ENCODE results near the gene NEU2. TPM values are rescaled to one million over a fixed set of nuclear protein-coding genes. Genes with fewer than 3 reads are reported as not detected.
"Not testable (repeated sequence)": the region's sequence is repeated elsewhere in the genome, so short reads cannot be mapped to it uniquely, and the experiment has no call there.

The NEU2 gene
- polyA plus RNA-seq, 1 donor = not detected

DNA sequence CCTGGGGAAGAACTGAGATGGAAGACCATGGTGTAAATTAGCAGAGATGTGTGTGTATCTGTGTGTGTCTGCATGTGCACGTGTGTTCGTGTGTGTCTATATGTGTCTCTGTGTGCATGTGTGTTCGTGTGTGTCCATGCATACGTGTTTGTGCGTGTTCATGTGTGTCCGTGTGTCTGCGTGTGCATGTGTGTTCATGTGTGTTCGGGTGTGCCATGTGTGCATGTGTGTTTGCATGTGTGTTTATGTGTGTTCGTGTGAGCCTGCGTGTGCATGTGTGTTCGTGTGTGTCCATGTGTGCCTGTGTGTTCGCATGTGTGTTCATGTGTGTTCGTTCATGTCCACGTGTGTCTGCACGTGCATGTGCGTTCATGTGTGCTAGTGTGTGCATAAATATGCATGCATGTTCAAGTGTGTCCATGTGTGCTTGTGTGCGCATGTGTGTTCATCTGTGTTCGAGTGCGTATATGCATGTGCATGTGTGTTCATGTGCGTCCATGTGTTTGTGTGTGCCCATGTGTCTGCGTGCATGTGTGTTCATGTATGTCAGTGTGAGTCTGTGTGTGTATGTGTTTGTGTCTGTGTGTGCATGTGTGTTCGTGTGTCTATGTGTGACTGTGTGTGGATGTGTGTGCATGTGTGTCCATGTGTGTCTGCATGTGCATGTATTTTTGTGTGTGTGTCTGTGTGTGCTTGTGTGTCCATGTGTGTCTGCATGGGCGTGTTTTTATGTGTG, 3.1 kb downstream of the NEU2 start:
- DNase-seq = no peak

GRCh38 chr2:233036162-233036838, 3.8 kb downstream of the NEU2 start:
- no peak for DNase-seq

DNA sequence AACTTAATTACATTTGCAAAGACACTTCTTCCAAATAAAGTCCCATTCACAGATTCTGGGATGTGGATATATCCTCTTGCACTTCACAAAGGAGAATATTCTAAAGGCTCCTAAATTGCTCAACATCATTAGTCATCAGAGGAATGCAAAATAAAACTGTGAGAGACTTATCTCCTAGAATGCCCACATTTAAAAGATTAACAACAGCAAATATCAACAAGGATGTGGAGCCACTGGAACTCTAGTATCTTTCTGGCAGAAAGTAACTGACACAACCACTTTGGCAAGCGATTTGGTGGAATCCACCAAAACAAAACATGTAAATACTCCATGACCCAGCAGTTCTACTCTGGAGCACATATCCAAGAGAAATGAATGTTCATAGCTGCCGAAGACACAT, 4.6 kb downstream of the NEU2 start:
- no peak for DNase-seq

DNA sequence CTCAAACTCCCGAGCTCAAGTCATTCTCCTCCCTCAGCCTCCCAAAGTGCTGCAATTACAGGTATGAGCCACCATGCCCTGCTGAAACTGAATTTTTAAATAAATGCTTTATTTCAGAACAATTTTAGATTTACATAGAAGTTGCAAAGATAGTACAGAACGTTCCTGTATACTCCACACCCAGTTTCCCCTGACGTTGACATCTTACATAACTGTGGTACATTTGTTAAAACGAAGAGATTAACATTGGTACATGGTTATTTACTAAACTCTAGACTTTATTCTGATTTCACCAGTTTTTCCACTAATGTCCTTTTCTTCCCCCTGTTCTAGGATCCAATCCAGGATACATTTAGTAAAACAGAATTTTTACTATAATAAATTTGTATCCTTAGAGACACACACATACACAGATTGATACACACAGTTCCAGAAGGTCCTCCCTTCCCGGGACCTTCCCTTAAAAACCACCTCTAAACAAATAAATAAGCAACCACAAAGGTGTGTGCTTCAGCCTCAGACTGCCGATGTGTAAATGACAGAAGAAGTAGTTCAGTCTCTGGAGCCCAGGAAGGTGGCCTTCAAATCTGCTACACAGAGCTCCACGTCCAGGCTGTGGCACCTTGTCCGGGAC, 6.9 kb downstream of the NEU2 start:
- DNase-seq = no peak

DNA sequence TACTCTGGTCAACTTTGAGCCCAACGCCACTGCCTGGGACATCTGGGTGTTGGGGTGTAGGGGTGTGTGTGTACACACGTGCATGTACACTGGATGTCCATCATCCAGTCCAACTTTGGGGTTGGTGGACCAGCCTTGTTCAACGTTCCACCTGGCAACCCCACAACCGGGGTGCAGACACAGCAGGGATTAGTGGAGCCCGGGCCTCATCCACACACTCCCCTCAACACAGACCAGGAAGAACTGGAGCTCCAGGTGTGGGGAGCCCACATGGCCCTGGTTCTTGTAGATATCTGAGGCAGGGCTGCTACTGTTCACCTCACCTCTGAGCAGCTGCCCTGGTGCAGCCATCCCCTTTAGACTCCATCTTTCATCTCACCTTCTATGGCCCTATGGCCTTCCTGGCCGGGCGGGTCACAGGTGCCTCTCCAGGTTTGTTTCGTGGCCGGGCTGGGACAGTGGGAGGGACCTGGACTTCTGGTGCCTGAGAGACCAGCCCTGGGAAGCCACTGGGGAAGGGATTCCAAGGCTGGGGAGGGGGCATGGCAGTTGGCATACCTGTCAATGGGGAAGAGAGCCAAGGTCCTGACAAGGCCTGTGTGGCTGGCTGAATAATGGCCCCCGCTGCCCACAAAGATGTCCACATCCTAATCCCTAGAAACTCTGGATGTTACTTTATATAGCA, 7.5 kb downstream of the NEU2 start:
- DNase-seq = no peak

DNA sequence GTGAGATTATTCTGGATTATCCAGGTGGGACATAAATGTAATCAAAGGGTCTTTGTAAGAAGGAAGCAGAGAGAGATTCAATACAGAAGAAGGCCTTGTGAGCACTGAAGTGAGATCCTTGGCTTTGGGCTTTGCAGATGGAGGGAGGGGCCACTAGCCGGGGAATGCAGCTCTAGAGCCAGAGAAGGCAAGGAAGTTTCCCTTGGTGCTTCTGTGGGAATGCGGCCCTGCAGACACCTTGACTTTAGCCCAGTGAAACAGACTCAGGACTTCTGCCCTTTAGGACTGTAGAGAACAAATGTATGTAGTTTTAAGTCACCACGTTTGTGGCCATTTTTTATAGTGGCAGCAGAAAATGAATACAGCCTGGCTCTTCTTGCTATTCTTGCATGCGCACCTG, 8.1 kb downstream of the NEU2 start:
- no peak for DNase-seq

DNA sequence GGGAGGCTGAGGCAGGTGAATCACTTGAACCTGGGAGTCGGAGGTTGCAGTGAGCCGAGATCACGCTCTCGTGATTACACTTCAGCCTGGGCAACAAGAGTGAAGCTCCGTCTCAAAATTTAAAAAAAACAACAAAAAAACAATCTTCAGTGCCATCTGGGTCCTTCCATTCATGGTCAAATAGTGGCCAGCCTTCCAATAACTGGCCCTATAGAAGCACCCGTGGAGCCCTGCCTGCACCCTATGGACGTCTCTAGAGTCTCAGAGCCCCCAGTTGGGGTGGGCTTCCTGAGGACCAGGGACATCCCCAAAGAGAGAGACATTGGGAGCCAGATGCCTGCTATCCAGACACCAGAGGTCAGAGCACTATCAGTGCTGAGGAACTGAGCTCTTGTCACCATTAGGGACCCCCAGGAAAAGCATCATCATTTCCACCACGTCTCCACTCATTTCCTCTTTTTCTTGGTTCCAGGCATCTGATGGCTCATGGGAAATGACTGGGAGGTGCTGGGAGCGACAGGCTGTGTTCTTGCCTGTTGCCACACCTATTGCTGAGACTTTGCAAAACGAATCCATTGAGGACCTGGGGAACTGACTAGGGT, 9.4 kb downstream of the NEU2 start:
- no peak for DNase-seq

GRCh38 chr2:233042549-233042948, 10.1 kb downstream of the NEU2 start:
- DNase-seq = no peak

GRCh38 chr2:233044974-233045605, 12.6 kb downstream of the NEU2 start:
- no peak for DNase-seq

GRCh38 chr2:233047206-233047605, 14.7 kb downstream of the NEU2 start:
- DNase-seq = no peak

GRCh38 chr2:233047667-233048066, 15.2 kb downstream of the NEU2 start:
- no peak for DNase-seq

DNA sequence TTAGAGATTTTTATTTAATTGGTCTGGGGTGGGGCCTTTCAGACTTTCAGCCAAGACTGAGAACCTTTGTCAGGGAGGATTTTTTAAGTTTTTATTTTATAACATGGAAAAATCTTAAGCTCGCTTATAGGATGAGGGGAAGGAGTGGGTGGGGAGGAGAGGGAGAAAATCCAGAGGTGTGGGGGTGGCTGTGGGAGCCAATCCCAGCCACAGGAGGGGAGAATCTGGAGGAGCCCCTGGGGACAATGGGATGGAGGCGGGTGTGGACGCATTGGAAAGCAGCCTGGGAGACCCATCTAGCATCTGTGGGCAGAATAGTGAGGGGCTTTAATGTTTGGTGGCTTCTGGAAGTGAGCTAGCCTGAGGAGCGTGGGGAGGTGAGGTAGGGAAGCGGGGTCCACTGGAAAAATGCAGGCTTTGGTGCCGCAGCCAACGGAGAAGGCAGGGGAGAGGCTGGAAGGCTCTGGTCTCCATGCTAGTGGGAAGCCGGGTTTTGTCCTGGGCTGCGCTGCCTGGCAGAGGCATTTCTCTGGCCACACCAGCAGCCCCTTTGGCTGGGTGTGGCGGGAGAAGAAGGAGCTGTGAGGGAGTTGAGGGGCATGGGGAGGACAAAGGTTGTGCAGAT, 16.2 kb downstream of the NEU2 start:
- no peak for DNase-seq

DNA sequence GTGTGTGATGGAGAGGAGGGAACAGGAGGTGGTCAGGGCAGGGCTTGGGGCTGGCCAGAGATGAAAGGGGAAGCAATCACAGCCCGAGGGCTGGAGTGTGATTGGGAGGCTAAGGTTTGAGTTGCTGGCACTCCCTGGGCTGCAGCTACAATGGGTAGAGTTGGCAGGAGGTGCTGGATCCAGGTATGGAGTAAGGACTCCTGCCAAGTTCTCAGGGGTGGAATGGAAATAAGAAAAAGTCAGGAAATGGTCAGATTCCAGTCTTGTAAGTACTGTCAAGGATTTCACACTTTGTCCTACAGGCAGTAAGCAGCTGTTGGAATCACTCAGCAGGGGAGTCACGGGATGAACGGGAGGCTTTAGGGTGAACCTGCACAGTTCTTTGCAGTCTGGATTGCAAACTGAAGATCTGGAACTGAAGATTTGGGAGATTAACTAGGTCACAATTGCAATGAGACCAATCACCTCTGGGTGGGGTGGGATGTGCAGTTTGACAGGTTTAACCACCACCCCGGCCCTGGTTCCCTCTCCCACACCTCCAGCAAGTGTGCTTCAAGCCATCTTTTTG, 16.8 kb downstream of the NEU2 start:
- no peak for DNase-seq

DNA sequence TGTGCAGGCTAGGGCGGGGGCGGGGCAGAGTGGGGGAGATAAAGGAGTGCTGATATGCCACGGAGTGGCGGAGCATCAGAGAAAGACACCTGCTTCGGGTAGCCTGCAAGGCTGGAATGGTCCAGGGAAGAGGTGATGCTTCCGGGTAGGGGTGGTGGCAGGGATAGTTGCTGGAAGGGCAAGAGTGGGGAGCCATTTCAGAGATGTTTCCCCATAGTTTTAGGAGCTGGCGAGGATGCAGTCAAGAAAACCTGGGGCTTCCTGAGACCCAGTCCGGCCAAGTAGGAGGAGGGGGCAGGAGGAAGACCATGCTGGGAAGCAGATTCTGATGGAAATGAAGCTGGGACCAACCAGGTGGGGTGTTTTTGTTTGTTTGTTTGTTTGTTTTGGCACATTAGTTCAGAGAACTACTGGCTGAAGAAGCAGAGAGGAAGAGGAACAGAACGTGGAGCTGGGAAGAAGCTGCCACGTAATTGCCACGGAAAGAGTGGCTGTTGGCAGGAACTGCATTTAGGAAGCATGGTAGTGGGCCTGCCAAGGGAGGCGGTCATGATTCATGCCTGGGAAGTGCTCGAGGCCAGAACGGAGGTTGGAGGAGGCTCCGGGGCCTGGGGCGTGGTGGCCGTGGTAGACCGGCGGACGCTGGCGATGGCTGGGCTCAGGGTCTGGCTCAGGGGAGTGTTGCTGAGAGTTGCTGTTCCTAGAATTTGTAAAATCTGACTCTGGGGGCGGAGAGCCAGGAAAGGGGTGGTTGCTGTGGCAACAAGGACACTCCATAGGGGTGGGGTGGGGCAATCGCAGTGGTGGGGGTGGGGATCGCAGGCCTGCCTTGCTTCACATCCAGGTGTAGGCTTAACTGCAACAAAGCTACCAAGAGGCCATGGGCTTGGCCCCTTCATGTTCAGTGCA, 19.0 kb downstream of the NEU2 start:
- DNase-seq = peak; percentile 32

- DNase-seq = not testable (repeated sequence)
Observed at GRCh38 chr2:233052517-233052916, 20.0 kb downstream of the NEU2 start.

- no peak for DNase-seq
Observed at GRCh38 chr2:233053928-233054784, 21.7 kb downstream of the NEU2 start.

DNA sequence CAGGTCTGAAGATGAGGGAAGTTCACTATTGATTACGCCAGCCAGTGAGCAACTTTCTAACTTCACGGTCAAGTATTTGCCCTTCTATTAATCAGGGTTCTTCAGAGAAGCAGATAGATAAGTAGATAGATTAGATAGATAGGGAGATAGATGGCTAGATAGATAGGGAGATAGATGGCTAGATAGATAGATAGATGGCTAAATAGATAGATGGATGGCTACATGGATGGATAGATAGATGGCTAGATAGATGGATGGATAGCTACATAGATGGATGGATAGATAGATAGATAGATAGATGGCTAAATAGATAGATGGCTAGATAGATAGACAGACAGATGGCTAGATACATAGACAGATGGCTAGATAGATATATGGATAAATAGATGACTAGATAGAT, 22.9 kb downstream of the NEU2 start:
- no peak for DNase-seq

DNA sequence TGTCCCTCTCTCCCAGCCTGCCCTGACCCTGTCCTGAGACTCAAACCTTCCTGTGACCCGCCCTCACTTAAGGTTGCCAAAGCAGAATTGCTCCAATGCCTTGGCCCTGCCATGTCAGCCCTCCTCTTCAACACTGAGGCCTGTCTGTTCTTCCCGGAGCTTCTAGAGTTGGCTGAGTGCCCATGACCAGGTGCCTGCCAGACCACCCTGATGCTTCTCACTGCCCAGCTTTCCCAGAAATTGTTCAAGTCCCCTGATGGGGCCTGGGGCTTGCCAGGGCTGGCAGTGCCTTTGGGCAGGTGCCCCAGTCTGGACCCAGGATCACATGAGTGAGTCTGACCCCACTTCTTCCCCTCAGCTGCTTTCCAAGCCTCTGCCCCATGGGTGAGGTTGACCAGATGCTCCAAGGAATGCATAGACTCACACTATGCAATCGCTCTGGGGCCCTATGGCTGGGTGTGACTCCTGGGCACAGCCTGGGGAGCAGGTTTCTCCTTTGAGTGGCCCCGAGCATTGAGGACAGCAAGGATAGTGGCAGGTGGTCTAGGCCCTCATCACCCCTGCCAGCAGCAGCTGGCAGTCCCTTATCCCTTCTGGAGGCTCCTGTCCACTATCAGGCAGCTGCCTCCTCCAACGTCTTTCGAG, 24.6 kb downstream of the NEU2 start:
- no peak for DNase-seq

All from hindlimb muscle (tissue), 1 donor.